GM12878 (cell line): ENCODE results near the gene DNAJC11. TPM values are rescaled to one million over a fixed set of nuclear protein-coding genes. Genes with fewer than 3 reads are reported as not detected.

Experiments used
- BCL11A ChIP-seq: IDR thresholded peaks from 2 replicates; pipeline ENCODE4 v1.6.1; 2011; ENCODE audit warnings: low read depth, low read length
- EP300 ChIP-seq, 2 experiments: fragments of 150-350 bp in 1 of 2; IDR thresholded peaks; 2 replicates each; pipeline ENCODE4 v1.6.1; 2011 to 2012; ENCODE audit warnings: low read depth in 2 of 2, low read length in 2 of 2, borderline replicate concordance in 1 of 2, improper control_type of control experiment in 1 of 2, inconsistent platforms in 1 of 2; ENCODE audit not compliant: control insufficient read depth in 1 of 2
- ETV6 ChIP-seq, 2 experiments: fragments of 450-650 bp in 1 of 2; IDR thresholded peaks in 1 of 2; conservative IDR thresholded peaks in 1 of 2; 2 replicates each; pipeline ENCODE4 v1.6.1; 2014; ENCODE audit warnings: antibody characterized with exemption in 1 of 2, borderline replicate concordance in 1 of 2, low read depth in 1 of 2, mild to moderate bottlenecking in 1 of 2, moderate library complexity in 1 of 2
- IKZF1 ChIP-seq: fragments of 450-650 bp; conservative IDR thresholded peaks from 2 replicates; pipeline ENCODE4 v1.6.1; 2017; ENCODE audit warnings: antibody characterized with exemption, mild to moderate bottlenecking
- MEF2A ChIP-seq: IDR thresholded peaks from 2 replicates; pipeline ENCODE4 v1.6.1; 2011; ENCODE audit warnings: low read depth, mild to moderate bottlenecking, low read length, moderate library complexity; ENCODE audit not compliant: insufficient read depth
- RFX5 ChIP-seq: IDR thresholded peaks from 2 replicates; pipeline ENCODE4 v1.6.1; 2011; ENCODE audit warnings: low read depth, low read length, improper control_type of control experiment
- SIN3A ChIP-seq: IDR thresholded peaks from 2 replicates; pipeline ENCODE4 v1.6.1; 2012; ENCODE audit warnings: low read depth, low read length, improper control_type of control experiment
- SMAD5 ChIP-seq: IDR thresholded peaks from 2 replicates; pipeline ENCODE4 v1.6.1; 2016; ENCODE audit warnings: antibody characterized with exemption, low read depth
- polyA plus RNA-seq, 11 experiments: library from polyadenylated mRNA; depleted of rRNA in 4 of 11; unstranded in 6 of 11; stranded (reverse) in 5 of 11; fragments of >200 nt; fragmentation: Nextera tagmentation in 4 of 11; fragmentation: Illumina TruSeq in 1 of 11; extraction: Ambion mirVana in 4 of 11; extraction: Trizol in 1 of 11; gene quantifications; 1 replicate in 1 of 11; 2 replicates in 10 of 11; pipeline versions ENCODE4 v1.2.1 to v1.2.3, GENCODE V29; 2011 to 2016; ENCODE audit warnings: inconsistent platforms in 2 of 11, missing spikeins in 2 of 11, low read depth in 1 of 11
- total RNA-seq, 4 experiments: library from RNA; depleted of rRNA in 3 of 4; stranded (reverse); fragments of >200 nt in 3 of 4; fragmentation: Illumina TruSeq in 1 of 4; extraction: Trizol in 1 of 4; gene quantifications; 2 replicates each; pipeline versions ENCODE4 v1.2.1 to v1.2.3, GENCODE V29; 2013 to 2021
- TF ChIP-seq, protein P1 (sequence below): fragments of 450-650 bp; formaldehyde crosslinking; IDR thresholded peaks from 2 replicates; pipeline ENCODE4 v1.5.0; 2022; ENCODE audit warnings: mild to moderate bottlenecking, missing genetic modification characterization

Gene DNAJC11
- total and polyA plus RNA-seq, 10 of the 15 experiments (the other 5 are each of a cell fraction or from before 2014, with no cell fraction given): 5.0 to 58.8 (median 39.5) TPM

DNA sequence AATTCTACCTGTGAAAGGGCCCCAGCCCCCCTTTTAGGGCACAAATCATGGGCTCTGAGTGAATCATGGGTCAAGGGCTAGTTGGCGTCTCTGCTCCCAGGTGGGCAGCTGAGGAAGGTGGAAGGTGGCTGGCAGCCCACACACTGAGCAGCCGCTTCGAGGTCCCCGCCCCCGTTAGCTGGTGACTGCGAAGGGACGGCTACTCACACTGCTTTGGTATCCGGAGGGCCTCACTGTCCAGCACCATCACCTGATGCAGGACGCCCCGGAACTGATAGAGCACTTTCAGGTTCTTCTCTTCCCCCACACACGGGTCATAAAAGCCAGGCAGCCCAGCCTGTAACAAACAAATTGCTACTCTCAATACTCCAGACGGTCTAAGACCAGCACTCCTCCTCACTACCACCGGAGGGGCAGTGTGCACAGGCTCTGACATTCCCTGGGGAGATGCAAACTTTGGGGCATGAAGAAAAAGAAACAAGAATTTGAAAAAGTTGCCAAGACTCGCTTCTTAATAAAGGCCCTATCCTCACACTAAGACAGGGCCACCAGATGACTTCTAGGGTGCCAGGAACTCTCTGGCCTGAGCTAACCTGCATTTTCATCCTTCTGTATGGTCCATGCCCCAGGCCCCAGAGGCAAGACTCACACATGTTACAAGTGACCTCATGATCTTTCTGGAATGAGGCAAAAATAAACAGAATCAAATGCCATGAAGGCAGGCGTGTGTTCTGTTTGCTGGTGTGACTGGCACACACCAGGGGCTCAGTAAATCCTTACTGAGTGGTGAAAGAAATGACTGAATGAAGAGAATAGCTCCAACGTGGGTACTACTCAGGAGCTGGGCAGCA lies 65.5 kb downstream of the DNAJC11 start (continued):
- TF ChIP-seq, protein P1, sequence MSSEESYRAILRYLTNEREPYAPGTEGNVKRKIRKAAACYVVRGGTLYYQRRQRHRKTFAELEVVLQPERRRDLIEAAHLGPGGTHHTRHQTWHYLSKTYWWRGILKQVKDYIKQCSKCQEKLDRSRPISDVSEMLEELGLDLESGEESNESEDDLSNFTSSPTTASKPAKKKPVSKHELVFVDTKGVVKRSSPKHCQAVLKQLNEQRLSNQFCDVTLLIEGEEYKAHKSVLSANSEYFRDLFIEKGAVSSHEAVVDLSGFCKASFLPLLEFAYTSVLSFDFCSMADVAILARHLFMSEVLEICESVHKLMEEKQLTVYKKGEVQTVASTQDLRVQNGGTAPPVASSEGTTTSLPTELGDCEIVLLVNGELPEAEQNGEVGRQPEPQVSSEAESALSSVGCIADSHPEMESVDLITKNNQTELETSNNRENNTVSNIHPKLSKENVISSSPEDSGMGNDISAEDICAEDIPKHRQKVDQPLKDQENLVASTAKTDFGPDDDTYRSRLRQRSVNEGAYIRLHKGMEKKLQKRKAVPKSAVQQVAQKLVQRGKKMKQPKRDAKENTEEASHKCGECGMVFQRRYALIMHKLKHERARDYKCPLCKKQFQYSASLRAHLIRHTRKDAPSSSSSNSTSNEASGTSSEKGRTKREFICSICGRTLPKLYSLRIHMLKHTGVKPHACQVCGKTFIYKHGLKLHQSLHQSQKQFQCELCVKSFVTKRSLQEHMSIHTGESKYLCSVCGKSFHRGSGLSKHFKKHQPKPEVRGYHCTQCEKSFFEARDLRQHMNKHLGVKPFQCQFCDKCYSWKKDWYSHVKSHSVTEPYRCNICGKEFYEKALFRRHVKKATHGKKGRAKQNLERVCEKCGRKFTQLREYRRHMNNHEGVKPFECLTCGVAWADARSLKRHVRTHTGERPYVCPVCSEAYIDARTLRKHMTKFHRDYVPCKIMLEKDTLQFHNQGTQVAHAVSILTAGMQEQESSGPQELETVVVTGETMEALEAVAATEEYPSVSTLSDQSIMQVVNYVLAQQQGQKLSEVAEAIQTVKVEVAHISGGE (CRISPR knock-in tag): no peak
- TF ChIP-seq MEF2A (no peak), SMAD5 (no peak), SIN3A (no peak), ETV6 (conservative IDR thresholded peaks at IDR 0.05 in 1 of 2, IDR thresholded peaks at IDR 0.05 in 1 of 2; ENCODE audit: borderline replicate concordance in 1 of 2, low read depth in 1 of 2) (no peak), IKZF1 (no peak), RFX5 (no peak), BCL11A (no peak), EP300 (IDR thresholded peaks at IDR 0.05; ENCODE audit: borderline replicate concordance in 1 of 2, control insufficient read depth in 1 of 2, low read depth in 2 of 2, low read length in 2 of 2) (no peak)
